HG03442 (cell line): ENCODE measurements around the gene TNIP1.

Source experiments
- ATAC-seq: cut with Tn5 transposase; IDR thresholded peaks from one replicate; pipeline ENCODE4 v1.9.1; 2021; ENCODE audit warnings: mild to moderate bottlenecking, moderate library complexity; ENCODE audit not compliant: unreplicated experiment

Gene TNIP1

GRCh38 chr5:151085517-151086041 lies 4.7 kb upstream of the TNIP1 start:
- ATAC-seq, result peak; percentile 9

- no peak for ATAC-seq
Measured at GRCh38 chr5:151084363-151084762, 3.5 kb upstream of the TNIP1 start.

- peak; percentile 9 for ATAC-seq
Measured at GRCh38 chr5:151083081-151083676, 2.3 kb upstream of the TNIP1 start.

- no peak for ATAC-seq
Measured at GRCh38 chr5:151082282-151082902, 1.6 kb upstream of the TNIP1 start.

- ATAC-seq, result no peak
Measured at GRCh38 chr5:151081431-151082281, 822 bp upstream of the TNIP1 start.

GRCh38 chr5:151079838-151080612 lies 809 bp downstream of the TNIP1 start:
- ATAC-seq, result no peak

GRCh38 chr5:151078490-151079262 lies 2.2 kb downstream of the TNIP1 start:
- ATAC-seq, result peak; percentile 41

GRCh38 chr5:151077967-151078366 lies 2.9 kb downstream of the TNIP1 start:
- no peak for ATAC-seq

GRCh38 chr5:151077419-151077818 lies 3.4 kb downstream of the TNIP1 start:
- ATAC-seq, result no peak

- no peak for ATAC-seq
Measured at GRCh38 chr5:151076616-151077015, 4.2 kb downstream of the TNIP1 start.

- ATAC-seq, result no peak
Measured at GRCh38 chr5:151075698-151076331, 5.0 kb downstream of the TNIP1 start.

- ATAC-seq, result no peak
Measured at GRCh38 chr5:151074557-151074956, 6.3 kb downstream of the TNIP1 start.

GRCh38 chr5:151073280-151073679 lies 7.6 kb downstream of the TNIP1 start:
- ATAC-seq, result no peak

- ATAC-seq, result no peak
Measured at GRCh38 chr5:151072630-151073025, 8.2 kb downstream of the TNIP1 start.

- ATAC-seq, result no peak
Measured at GRCh38 chr5:151071848-151072629, 8.8 kb downstream of the TNIP1 start.

- ATAC-seq, result no peak
Measured at GRCh38 chr5:151071021-151071420, 9.8 kb downstream of the TNIP1 start.

- no peak for ATAC-seq
Measured at GRCh38 chr5:151070449-151070848, 10.4 kb downstream of the TNIP1 start.

GRCh38 chr5:151068433-151069197 lies 12.2 kb downstream of the TNIP1 start:
- ATAC-seq, result peak; percentile 57
